DOHH2 (cell line): ENCODE results near the gene KREMEN2.

Source experiments
- H3F3A ChIP-seq: fragments of 200-600 bp; sonication (generic), shearing (Covaris generic); 2 replicates; pipeline ENCODE4 v1.6.0; 2016; ENCODE audit warnings: antibody characterized with exemption, mild to moderate bottlenecking; ENCODE audit not compliant: control insufficient read depth, insufficient read depth
- H3K27ac ChIP-seq: fragments of 200-600 bp; sonication (generic); 2 replicates; pipeline ENCODE4 v1.5.1; 2014; ENCODE audit warnings: low read depth, mild to moderate bottlenecking, low read length, moderate library complexity
- H3K27me3 ChIP-seq: fragments of 200-600 bp; sonication (generic); 2 replicates; pipeline ENCODE4 v1.6.1; 2014; ENCODE audit warnings: mild to moderate bottlenecking, low read length, mixed read lengths; ENCODE audit not compliant: control insufficient read depth
- H3K36me3 ChIP-seq: fragments of 200-600 bp; sonication (generic); 2 replicates; pipeline ENCODE4 v1.6.1; 2014; ENCODE audit warnings: mild to moderate bottlenecking, low read length, moderate library complexity, mixed read lengths; ENCODE audit not compliant: control insufficient read depth
- H3K4me1 ChIP-seq: fragments of 200-600 bp; sonication (generic); 2 replicates; pipeline ENCODE4 v1.6.1; 2014; ENCODE audit warnings: mild to moderate bottlenecking, low read length, mixed read lengths; ENCODE audit not compliant: control insufficient read depth
- H3K4me2 ChIP-seq: fragments of 200-600 bp; sonication (generic); 2 replicates; pipeline ENCODE4 v1.6.0; 2014; ENCODE audit warnings: mild to moderate bottlenecking, low read length, moderate library complexity
- H3K4me3 ChIP-seq: fragments of 200-600 bp; sonication (generic); 2 replicates; pipeline ENCODE4 v1.5.1; 2014; ENCODE audit warnings: mild to moderate bottlenecking, low read length, mixed read lengths
- H3K79me2 ChIP-seq: fragments of 200-600 bp; sonication (generic); 2 replicates; pipeline ENCODE4 v1.6.1; 2014; ENCODE audit warnings: mild to moderate bottlenecking, low read length, mixed read lengths; ENCODE audit not compliant: control insufficient read depth
- H3K9me2 ChIP-seq: fragments of 200-600 bp; sonication (generic); replicated peaks from 2 replicates; pipeline ENCODE4 v1.6.1; 2014; ENCODE audit warnings: mild to moderate bottlenecking, low read length, mixed read lengths; ENCODE audit not compliant: control insufficient read depth
- H3K9me3 ChIP-seq: fragments of 200-600 bp; sonication (generic); 2 replicates; pipeline ENCODE4 v1.6.1; 2014; ENCODE audit warnings: antibody characterized with exemption, low read length, mixed read lengths; ENCODE audit not compliant: control insufficient read depth, insufficient read depth
- H4K20me1 ChIP-seq: fragments of 200-600 bp; sonication (generic); 2 replicates; pipeline ENCODE4 v1.6.0; 2014; ENCODE audit warnings: low read depth, mild to moderate bottlenecking, antibody characterized with exemption, low read length, moderate library complexity; ENCODE audit not compliant: control insufficient read depth, insufficient read depth
- EZH2phosphoT487 ChIP-seq: fragments of 200-600 bp; sonication (generic); IDR thresholded peaks from 2 replicates; pipeline ENCODE4 v1.6.1; 2017; ENCODE audit warnings: borderline replicate concordance, mild to moderate bottlenecking, antibody characterized with exemption, low read length, moderate library complexity, mixed read lengths
- TF ChIP-seq, protein P1 (sequence below): fragments of 200-600 bp; sonication (generic); IDR thresholded peaks from one replicate; pipeline ENCODE4 v1.5.1; 2014; ENCODE audit warnings: antibody characterized with exemption, mild to moderate bottlenecking, low read depth, low read length; ENCODE audit not compliant: poor library complexity, severe bottlenecking

The KREMEN2 gene

DNA sequence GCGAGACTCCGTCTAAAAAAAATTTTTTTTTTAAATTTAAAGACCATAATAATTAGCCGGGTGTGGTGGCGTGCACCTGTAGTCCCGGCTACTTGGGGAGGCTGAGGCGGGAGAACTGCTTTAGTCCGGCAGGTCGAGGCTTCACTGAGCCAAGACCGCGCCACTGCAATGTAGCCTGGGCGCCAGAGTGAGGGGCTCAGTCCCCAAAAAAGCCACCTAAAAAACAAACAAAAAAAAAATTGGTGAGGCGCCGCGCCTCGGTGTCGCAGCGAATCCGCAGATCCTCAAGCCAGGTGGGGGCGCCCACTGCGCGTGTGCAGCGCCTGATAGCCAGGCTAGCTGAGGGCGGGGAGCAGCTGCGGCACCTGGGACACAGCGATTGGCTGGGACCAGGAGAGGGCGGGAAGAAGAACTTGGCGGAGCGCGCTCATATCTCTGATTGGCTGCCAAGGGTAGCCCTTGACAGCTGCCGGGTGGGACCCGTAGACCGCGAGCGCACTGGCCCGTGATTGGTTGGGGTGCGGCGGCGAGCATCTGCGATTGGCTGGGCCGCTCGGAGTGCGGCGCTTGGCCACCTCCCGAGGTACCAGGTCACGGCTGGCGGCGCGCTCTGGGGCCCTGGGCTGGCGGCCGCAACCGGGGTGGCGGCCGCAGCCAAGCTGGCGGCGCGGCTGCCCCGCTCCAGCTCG is 39.7 kb downstream of the KREMEN2 start:
- Histone ChIP-seq H3K9me3 (no peaks in the 10 kb centered on the region), H4K20me1 (no peaks in the 10 kb centered on the region), H3K79me2 (no peaks in the 10 kb centered on the region), H3K27ac (no peak overlapping the region), H3K4me2 (peak overlapping the region; percentile 31), H3K4me1 (peaks cover 21% of the 10 kb centered on the region), H3K27me3 (peaks cover 47% of the 10 kb centered on the region), H3F3A (no peaks in the 10 kb centered on the region), H3K36me3 (no peaks in the 10 kb centered on the region), H3K9me2 (no peaks in the 10 kb centered on the region), H3K4me3 (peak overlapping the region; percentile 42)
- TF ChIP-seq EZH2phosphoT487: no peak
- TF ChIP-seq, protein P1, sequence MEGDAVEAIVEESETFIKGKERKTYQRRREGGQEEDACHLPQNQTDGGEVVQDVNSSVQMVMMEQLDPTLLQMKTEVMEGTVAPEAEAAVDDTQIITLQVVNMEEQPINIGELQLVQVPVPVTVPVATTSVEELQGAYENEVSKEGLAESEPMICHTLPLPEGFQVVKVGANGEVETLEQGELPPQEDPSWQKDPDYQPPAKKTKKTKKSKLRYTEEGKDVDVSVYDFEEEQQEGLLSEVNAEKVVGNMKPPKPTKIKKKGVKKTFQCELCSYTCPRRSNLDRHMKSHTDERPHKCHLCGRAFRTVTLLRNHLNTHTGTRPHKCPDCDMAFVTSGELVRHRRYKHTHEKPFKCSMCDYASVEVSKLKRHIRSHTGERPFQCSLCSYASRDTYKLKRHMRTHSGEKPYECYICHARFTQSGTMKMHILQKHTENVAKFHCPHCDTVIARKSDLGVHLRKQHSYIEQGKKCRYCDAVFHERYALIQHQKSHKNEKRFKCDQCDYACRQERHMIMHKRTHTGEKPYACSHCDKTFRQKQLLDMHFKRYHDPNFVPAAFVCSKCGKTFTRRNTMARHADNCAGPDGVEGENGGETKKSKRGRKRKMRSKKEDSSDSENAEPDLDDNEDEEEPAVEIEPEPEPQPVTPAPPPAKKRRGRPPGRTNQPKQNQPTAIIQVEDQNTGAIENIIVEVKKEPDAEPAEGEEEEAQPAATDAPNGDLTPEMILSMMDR: peak; percentile 72

DNA sequence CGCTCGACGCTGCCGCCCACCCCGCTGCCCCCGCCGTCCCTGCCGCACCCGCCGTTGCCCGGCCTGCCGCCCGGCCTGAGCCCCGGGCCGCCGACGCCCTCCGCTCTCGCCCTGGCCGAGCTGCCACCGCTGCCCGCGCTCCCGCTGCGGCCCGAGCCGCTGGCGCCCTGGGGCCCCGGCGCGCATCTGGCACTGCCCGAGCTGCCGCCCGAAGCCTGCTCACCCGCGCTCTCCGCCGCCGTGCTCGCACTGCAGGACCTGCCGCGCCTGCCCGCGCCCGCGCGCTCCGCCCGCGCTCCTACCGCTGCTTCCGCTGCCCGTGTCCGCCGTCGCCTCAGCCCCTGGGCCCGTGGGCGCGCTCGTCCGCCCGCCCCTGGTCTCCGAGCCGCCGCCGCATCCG is 40.2 kb downstream of the KREMEN2 start:
- H3F3A ChIP-seq: no peaks in the 10 kb centered on the region
- TF ChIP-seq EZH2phosphoT487: no peak
- TF ChIP-seq, protein P1: no peak
- H3K27ac ChIP-seq: no peak overlapping the region
- H4K20me1 ChIP-seq: no peaks in the 10 kb centered on the region
- H3K9me3 ChIP-seq: no peaks in the 10 kb centered on the region
- no peaks in the 10 kb centered on the region for H3K36me3 ChIP-seq
- no peaks in the 10 kb centered on the region for H3K79me2 ChIP-seq
- H3K4me2 ChIP-seq: no peak overlapping the region
- H3K4me1 ChIP-seq: peaks cover 21% of the 10 kb centered on the region
- H3K9me2 ChIP-seq: no peaks in the 10 kb centered on the region
- peaks cover 45% of the 10 kb centered on the region for H3K27me3 ChIP-seq
- no peak overlapping the region for H3K4me3 ChIP-seq

DNA sequence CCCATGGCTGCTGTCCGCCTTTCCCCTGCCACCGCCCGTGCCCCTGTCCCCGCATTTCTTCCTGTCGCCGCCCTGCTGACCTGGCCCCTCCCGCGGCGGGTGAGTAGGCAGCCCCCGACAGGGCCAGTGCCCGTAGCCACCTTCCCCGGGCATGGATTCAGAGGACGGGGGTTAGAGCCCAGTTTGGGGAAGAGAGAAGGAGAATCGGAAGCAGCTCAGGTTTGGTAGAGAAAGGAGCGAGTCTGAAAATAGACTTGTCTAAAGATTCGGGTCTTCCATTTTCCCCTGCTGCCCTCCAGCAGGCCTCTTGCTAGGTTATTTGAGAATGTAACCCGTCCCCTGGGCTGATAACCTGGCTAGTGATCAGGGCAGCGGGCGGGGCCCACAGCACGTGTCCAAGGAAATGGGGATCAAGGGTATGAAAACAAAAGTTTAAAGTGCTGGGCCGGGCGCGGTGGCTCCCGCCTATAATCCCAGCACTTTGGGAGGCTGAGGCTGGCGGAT is 40.8 kb downstream of the KREMEN2 start:
- Histone ChIP-seq H3K79me2 (no peaks in the 10 kb centered on the region), H3K4me3 (peak overlapping the region; percentile 42), H3K4me1 (peaks cover 21% of the 10 kb centered on the region), H3K27ac (no peak overlapping the region), H3K9me2 (no peaks in the 10 kb centered on the region), H3K27me3 (peaks cover 45% of the 10 kb centered on the region), H3K4me2 (peak overlapping the region; percentile 62), H3K36me3 (no peaks in the 10 kb centered on the region), H3F3A (no peaks in the 10 kb centered on the region), H3K9me3 (no peaks in the 10 kb centered on the region), H4K20me1 (no peaks in the 10 kb centered on the region)
- TF ChIP-seq, protein P1: no peak
- no peak for TF ChIP-seq EZH2phosphoT487
